NT2/D1 (cell line): ENCODE data around the gene IL36B.

ENCODE experiments used
- DNase-seq: peaks from one replicate; pipeline ENCODE4 v3.0.0-alpha.2; 2011; ENCODE audit warnings: low read depth, low spot score
- H3K27me3 ChIP-seq: 2 replicates; pipeline ENCODE4 v1.6.0; 2011; ENCODE audit warnings: mild to moderate bottlenecking; ENCODE audit not compliant: insufficient read length, insufficient read depth
- H3K36me3 ChIP-seq: 2 replicates; pipeline ENCODE4 v1.6.1; 2011; ENCODE audit warnings: mild to moderate bottlenecking, low read length, mixed read lengths; ENCODE audit not compliant: insufficient read depth, insufficient read length
- H3K4me1 ChIP-seq: 2 replicates; pipeline ENCODE4 v1.5.1; 2011; ENCODE audit not compliant: insufficient read depth, insufficient read length
- H3K4me3 ChIP-seq: 2 replicates; pipeline ENCODE4 v1.5.1; 2011; ENCODE audit warnings: low read depth; ENCODE audit not compliant: insufficient read length
- H3K9ac ChIP-seq: 2 replicates; pipeline ENCODE4 v1.6.0; 2011; ENCODE audit warnings: low read depth; ENCODE audit not compliant: insufficient read length
- H3K9me3 ChIP-seq: 2 replicates; pipeline ENCODE4 v1.5.1; 2011; ENCODE audit warnings: mild to moderate bottlenecking, low read length; ENCODE audit not compliant: insufficient read depth
- SUZ12 ChIP-seq: IDR thresholded peaks from 2 replicates; pipeline ENCODE4 v1.6.1; 2011; ENCODE audit not compliant: insufficient read length, insufficient read depth; ENCODE audit errors: extremely low read depth
- YY1 ChIP-seq: IDR thresholded peaks from 2 replicates; pipeline ENCODE4 v1.6.1; 2011; ENCODE audit not compliant: insufficient read length, insufficient read depth
- ZNF274 ChIP-seq: IDR thresholded peaks from 2 replicates; pipeline ENCODE4 v1.6.1; 2011; ENCODE audit warnings: mild to moderate bottlenecking, low read depth, low read length

The IL36B gene

GRCh38 chr2:113060396-113060795 is 7.7 kb upstream of the IL36B start:
- Histone ChIP-seq H3K9ac (no peak overlapping the region), H3K4me1 (peaks cover 3% of the 10 kb centered on the region), H3K27me3 (peaks cover 20% of the 10 kb centered on the region), H3K36me3 (no peaks in the 10 kb centered on the region), H3K9me3 (0 out of 2 replicates have a peak, but pooled peaks cover 10% of the 10 kb centered on the region), H3K4me3 (no peak overlapping the region)
- no peak for DNase-seq
- TF ChIP-seq SUZ12, result no peak

GRCh38 chr2:113058998-113059960 is 6.6 kb upstream of the IL36B start, which contains the start of gene IL36RN:
IL36RN (plus strand) TSS chr2:113059198; CDS start chr2:113059439, 241 bp downstream.
- peaks cover 21% of the 10 kb centered on the region; the same call in 1 of the 2 replicates for H3K9me3 ChIP-seq

GRCh38 chr2:113058411-113058994 is 5.8 kb upstream of the IL36B start:
- H3K27me3 ChIP-seq, result peaks cover 20% of the 10 kb centered on the region
- TF ChIP-seq YY1, result no peak
- no peak for TF ChIP-seq SUZ12
- TF ChIP-seq ZNF274, result no peak
- no peak for DNase-seq
- peaks cover 27% of the 10 kb centered on the region; the same call in 1 of the 2 replicates for H3K9me3 ChIP-seq
- H3K36me3 ChIP-seq, result no peaks in the 10 kb centered on the region
- H3K4me1 ChIP-seq, result peaks cover 3% of the 10 kb centered on the region
- no peak overlapping the region for H3K4me3 ChIP-seq
- H3K9ac ChIP-seq, result no peak overlapping the region

More at GRCh38 chr2:113058998-113059960, 6.6 kb upstream of the IL36B start, which contains the start of gene IL36RN:
- Histone ChIP-seq H3K4me3 (no peak within 1 kb of the TSS), H3K36me3 (no peaks in the 10 kb centered on the region), H3K9ac (no peak within 1 kb of the TSS), H3K27me3 (peaks cover 20% of the 10 kb centered on the region), H3K4me1 (peaks cover 3% of the 10 kb centered on the region)
- TF ChIP-seq ZNF274 (no peak), SUZ12 (no peak), YY1 (no peak)
- DNase-seq, result no peak

GRCh38 chr2:113057117-113057516 is 4.5 kb upstream of the IL36B start:
- no peaks in the 10 kb centered on the region for H3K36me3 ChIP-seq
- no peak overlapping the region for H3K9ac ChIP-seq

GRCh38 chr2:113056521-113056920 is 3.9 kb upstream of the IL36B start:
- Histone ChIP-seq H3K36me3 (no peaks in the 10 kb centered on the region), H3K9me3 (peaks cover 27% of the 10 kb centered on the region; the same call in 1 of the 2 replicates), H3K4me1 (peaks cover 3% of the 10 kb centered on the region), H3K4me3 (no peak overlapping the region), H3K27me3 (peaks cover 11% of the 10 kb centered on the region), H3K9ac (no peak overlapping the region)
- DNase-seq, result no peak
- TF ChIP-seq SUZ12, result no peak
- TF ChIP-seq ZNF274, result no peak
- TF ChIP-seq YY1, result no peak

More at GRCh38 chr2:113057117-113057516, 4.5 kb upstream of the IL36B start:
- Histone ChIP-seq H3K4me1 (peaks cover 3% of the 10 kb centered on the region), H3K9me3 (peaks cover 27% of the 10 kb centered on the region; the same call in 1 of the 2 replicates), H3K4me3 (no peak overlapping the region), H3K27me3 (peaks cover 15% of the 10 kb centered on the region)
- DNase-seq, result no peak
- TF ChIP-seq ZNF274, result no peak
- TF ChIP-seq YY1, result no peak
- TF ChIP-seq SUZ12, result no peak

GRCh38 chr2:113054066-113054465 is 1.4 kb upstream of the IL36B start:
- Histone ChIP-seq H3K36me3 (no peaks in the 10 kb centered on the region), H3K4me1 (no peaks in the 10 kb centered on the region), H3K4me3 (no peak overlapping the region), H3K27me3 (peaks cover 7% of the 10 kb centered on the region), H3K9me3 (peaks cover 27% of the 10 kb centered on the region; the same call in 1 of the 2 replicates), H3K9ac (no peak overlapping the region)
- TF ChIP-seq ZNF274, result no peak
- TF ChIP-seq YY1, result no peak
- TF ChIP-seq SUZ12, result no peak
- DNase-seq, result no peak

GRCh38 chr2:113053666-113054065 is 999 bp upstream of the IL36B start:
- H3K4me3 ChIP-seq, result no peak overlapping the region
- no peak overlapping the region for H3K9ac ChIP-seq
- TF ChIP-seq ZNF274 (no peak), SUZ12 (no peak), YY1 (no peak)
- H3K27me3 ChIP-seq, result peaks cover 3% of the 10 kb centered on the region
- no peak for DNase-seq
- H3K9me3 ChIP-seq, result peaks cover 27% of the 10 kb centered on the region; the same call in 1 of the 2 replicates
- H3K36me3 ChIP-seq, result no peaks in the 10 kb centered on the region
- no peaks in the 10 kb centered on the region for H3K4me1 ChIP-seq
